Measurements from ENCODE around the gene PHIP.

- no peak for TF ChIP-seq CTCF (IDR thresholded peaks at IDR 0.05 in 2 of 3, conservative IDR thresholded peaks at IDR 0.05 in 1 of 3; ENCODE audit: borderline replicate concordance in 1 of 3, insufficient read depth in 1 of 3, low read depth in 2 of 3, low read length in 2 of 3)
- TF ChIP-seq POLR2A (IDR thresholded peaks at IDR 0.05; ENCODE audit: borderline replicate concordance, extremely low read depth, insufficient read depth, insufficient read length): no peak
Observed at GRCh38 chr6:78995346-78995745, 82.7 kb downstream of the PHIP start.

Measured in HCT116 (cell line).